Measurements from ENCODE around the gene PDZD2.

The PDZD2 gene

DNA sequence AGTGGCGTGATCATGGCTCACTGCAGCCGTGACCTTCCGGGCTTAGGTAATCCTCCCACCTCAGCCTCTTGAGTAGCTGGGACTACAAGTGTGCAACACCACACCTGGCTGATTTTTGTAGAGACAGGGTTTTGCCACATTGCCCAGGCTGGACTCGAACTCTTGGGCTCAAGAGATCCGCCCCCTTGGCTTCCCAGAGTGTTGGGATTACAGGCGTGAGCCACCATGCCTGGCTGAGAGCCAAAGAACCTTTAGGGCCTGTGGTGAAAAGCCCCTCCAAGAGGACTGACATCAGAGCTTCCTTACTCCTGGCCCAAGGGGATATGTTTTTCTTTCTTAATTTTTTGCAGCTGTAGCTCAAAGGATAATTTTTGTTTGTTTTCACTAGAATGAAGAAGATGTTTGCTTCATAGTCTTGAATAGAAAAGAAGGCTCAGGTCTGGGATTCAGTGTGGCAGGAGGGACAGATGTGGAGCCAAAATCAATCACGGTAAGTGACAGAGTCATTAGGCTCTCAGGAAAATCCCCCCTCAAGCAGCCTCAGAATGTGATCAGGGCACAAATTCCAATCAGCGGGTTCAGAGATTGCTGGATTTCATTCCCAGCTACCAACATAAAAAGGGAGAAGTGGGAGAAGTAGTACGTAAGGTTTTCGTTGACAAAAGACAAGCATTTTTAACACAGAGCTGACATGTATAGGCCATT, 458.1 kb downstream of the PDZD2 start:
- no peak overlapping the region for H3K27ac ChIP-seq
- H3K4me1 ChIP-seq (ENCODE audit: control insufficient read depth in 1 of 2, insufficient read depth in 1 of 2, low read depth in 1 of 2, low read length in 1 of 2) = no peaks in the 10 kb centered on the region
- no peaks in the 10 kb centered on the region for H3K27me3 ChIP-seq
- no peak overlapping the region for H3K4me3 ChIP-seq (ENCODE audit: low read depth in 1 of 2, low read length in 1 of 2)
- H3K36me3 ChIP-seq = peaks cover 32% of the 10 kb centered on the region
- no peaks in the 10 kb centered on the region for H3K9me3 ChIP-seq
- TF ChIP-seq, protein P1, sequence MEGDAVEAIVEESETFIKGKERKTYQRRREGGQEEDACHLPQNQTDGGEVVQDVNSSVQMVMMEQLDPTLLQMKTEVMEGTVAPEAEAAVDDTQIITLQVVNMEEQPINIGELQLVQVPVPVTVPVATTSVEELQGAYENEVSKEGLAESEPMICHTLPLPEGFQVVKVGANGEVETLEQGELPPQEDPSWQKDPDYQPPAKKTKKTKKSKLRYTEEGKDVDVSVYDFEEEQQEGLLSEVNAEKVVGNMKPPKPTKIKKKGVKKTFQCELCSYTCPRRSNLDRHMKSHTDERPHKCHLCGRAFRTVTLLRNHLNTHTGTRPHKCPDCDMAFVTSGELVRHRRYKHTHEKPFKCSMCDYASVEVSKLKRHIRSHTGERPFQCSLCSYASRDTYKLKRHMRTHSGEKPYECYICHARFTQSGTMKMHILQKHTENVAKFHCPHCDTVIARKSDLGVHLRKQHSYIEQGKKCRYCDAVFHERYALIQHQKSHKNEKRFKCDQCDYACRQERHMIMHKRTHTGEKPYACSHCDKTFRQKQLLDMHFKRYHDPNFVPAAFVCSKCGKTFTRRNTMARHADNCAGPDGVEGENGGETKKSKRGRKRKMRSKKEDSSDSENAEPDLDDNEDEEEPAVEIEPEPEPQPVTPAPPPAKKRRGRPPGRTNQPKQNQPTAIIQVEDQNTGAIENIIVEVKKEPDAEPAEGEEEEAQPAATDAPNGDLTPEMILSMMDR (IDR thresholded peaks at IDR 0.05) = no peak

DNA sequence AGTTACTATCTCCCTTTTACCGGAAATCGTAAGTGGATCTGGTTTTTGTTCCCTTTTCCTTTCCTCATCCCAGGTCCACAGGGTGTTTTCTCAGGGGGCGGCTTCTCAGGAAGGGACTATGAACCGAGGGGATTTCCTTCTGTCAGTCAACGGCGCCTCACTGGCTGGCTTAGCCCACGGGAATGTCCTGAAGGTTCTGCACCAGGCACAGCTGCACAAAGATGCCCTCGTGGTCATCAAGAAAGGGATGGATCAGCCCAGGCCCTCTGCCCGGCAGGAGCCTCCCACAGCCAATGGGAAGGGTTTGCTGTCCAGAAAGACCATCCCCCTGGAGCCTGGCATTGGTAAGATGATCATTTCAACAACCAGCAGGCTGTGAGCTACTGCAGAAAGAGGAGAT, 459.4 kb downstream of the PDZD2 start:
- H3K36me3 ChIP-seq = peaks cover 41% of the 10 kb centered on the region
- H3K4me1 ChIP-seq (ENCODE audit: control insufficient read depth in 1 of 2, insufficient read depth in 1 of 2, low read depth in 1 of 2, low read length in 1 of 2) = no peaks in the 10 kb centered on the region
- H3K27me3 ChIP-seq = no peaks in the 10 kb centered on the region
- H3K9me3 ChIP-seq = no peaks in the 10 kb centered on the region
- TF ChIP-seq, protein P1 (IDR thresholded peaks at IDR 0.05) = no peak
- no peak overlapping the region for H3K4me3 ChIP-seq (ENCODE audit: low read depth in 1 of 2, low read length in 1 of 2)
- H3K27ac ChIP-seq = no peak overlapping the region

DNA sequence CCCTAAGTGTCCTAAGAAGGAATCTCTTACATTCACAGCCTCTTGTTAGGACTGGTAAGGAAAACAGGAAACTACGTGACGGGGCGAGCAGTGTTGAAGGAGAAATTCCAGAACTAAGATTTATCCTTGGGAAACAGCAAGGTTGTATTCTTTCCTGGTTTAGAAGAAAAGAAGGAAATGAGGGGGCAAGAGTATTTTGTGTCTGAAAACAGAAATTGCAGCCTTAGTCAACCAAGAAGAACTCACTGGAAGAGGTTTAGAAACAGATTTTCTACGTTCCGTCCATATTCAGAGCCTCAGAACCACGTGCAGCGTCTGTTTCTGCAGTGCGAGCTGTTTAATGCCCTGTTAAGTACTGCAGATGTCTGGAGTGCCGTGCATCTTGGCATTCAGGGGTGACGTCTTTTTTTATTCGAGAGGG, 460.0 kb downstream of the PDZD2 start:
- Histone ChIP-seq H3K36me3 (peaks cover 47% of the 10 kb centered on the region), H3K4me3 (ENCODE audit: low read depth in 1 of 2, low read length in 1 of 2) (no peak overlapping the region)

DNA sequence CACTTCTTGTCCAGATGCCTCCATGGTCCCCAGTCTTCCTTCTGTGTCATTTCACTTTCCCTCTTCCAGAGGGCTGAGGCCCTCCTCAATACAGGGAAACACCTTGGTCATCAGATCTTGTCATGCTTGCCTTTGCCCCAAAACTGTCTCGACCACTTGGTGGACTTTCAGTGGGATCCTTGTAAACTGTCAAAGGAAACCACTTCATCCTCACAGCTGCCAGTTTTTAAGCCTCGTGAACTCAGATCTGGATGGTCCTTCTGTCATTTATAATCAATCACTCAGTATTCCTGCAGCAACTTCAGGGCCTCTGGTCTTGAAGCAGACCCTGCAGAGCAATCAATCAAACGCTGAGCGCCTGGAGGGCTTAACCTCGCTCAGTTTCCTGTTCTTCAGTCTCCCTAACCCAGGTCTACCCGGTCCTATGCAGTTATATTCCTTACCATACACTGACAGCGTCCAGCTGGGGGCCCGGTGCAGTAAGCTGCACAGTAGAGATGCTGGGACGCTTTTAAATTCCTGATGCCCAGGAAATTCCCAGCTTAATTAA, 460.6 kb downstream of the PDZD2 start:
- no peak overlapping the region for H3K27ac ChIP-seq
- peaks cover 53% of the 10 kb centered on the region for H3K36me3 ChIP-seq
- H3K4me3 ChIP-seq (ENCODE audit: low read depth in 1 of 2, low read length in 1 of 2) = no peak overlapping the region
- TF ChIP-seq, protein P1 (IDR thresholded peaks at IDR 0.05) = no peak
- no peaks in the 10 kb centered on the region for H3K9me3 ChIP-seq
- H3K27me3 ChIP-seq = no peaks in the 10 kb centered on the region
- H3K4me1 ChIP-seq (ENCODE audit: control insufficient read depth in 1 of 2, insufficient read depth in 1 of 2, low read depth in 1 of 2, low read length in 1 of 2) = no peaks in the 10 kb centered on the region

More for the DNA sequence above, 460.0 kb downstream of the PDZD2 start:
- Histone ChIP-seq H3K27me3 (no peaks in the 10 kb centered on the region), H3K9me3 (no peaks in the 10 kb centered on the region), H3K27ac (no peak overlapping the region), H3K4me1 (ENCODE audit: control insufficient read depth in 1 of 2, insufficient read depth in 1 of 2, low read depth in 1 of 2, low read length in 1 of 2) (no peaks in the 10 kb centered on the region)
- TF ChIP-seq, protein P1 (IDR thresholded peaks at IDR 0.05) = no peak

DNA sequence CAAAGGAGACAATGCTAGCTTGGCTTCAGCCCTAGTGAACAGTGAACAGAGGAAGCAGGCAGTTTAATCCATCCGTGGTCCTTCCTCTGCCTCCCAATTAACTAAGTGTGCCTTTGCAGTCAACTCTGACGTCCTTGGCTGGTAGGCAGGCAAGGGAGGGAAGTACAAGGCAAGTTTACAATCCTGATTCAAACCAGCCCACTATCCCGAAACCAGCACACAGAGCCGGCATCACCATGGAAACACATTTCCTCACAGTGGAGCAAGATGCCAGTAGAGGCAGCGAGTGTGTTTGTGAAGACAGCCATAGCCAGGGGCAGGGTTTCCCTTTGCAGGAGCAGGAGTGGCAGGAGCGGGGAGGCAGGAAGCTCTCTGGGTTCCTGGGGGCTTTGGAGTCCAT, 461.3 kb downstream of the PDZD2 start:
- H3K36me3 ChIP-seq = peaks cover 57% of the 10 kb centered on the region
- TF ChIP-seq, protein P1 (IDR thresholded peaks at IDR 0.05) = no peak
- no peak overlapping the region for H3K27ac ChIP-seq
- H3K4me1 ChIP-seq (ENCODE audit: control insufficient read depth in 1 of 2, insufficient read depth in 1 of 2, low read depth in 1 of 2, low read length in 1 of 2) = no peaks in the 10 kb centered on the region
- H3K27me3 ChIP-seq = no peaks in the 10 kb centered on the region
- H3K9me3 ChIP-seq = no peaks in the 10 kb centered on the region
- no peak overlapping the region for H3K4me3 ChIP-seq (ENCODE audit: low read depth in 1 of 2, low read length in 1 of 2)

Data from neutrophil (primary cell).